K562 (cell line): ENCODE measurements around the gene MMP24OS. TPM values are rescaled to one million over a fixed set of nuclear protein-coding genes. Genes with fewer than 3 reads are reported as not detected.

Source experiments
- ATAC-seq: fragments of 200-7000 bp; cut with Tn5 transposase; 3 replicates; pipeline ENCODE4 v1.9.1; 2020; ENCODE audit warnings: moderate library complexity
- Bru-seq: library from RNA; stranded (reverse); fragments of 400-500 nt; gene quantifications from one replicate; lab custom pipeline; 2021; lab: Mats Ljungman, UMichigan
- BruChase-seq, 2 experiments: library from RNA; stranded (reverse); fragments of 400-500 nt; gene quantifications; one replicate each; lab custom pipeline; 2021; lab: Mats Ljungman, UMichigan
- BruUV-seq: library from RNA; stranded (reverse); fragments of 400-500 nt; replicated peaks from 2 replicates; lab custom pipeline; 2021; lab: Mats Ljungman, UMichigan
- CTCF ChIA-PET: fragments of 300-600 bp; formaldehyde crosslinking; extraction: SDS; loops from one replicate; lab custom pipeline; 2021; ENCODE audit warnings: low intra/inter-chr PET ratio; lab: Yijun Ruan, JAX
- POLR2A ChIA-PET: fragments of 300-600, 350-650 bp; sonication (Branson Sonifier 250); formaldehyde crosslinking; extraction: SDS; loops from one replicate; lab custom pipeline; 2021; ENCODE audit warnings: antibody characterized with exemption, inconsistent platforms; lab: Yijun Ruan, JAX
- DNase-seq, 4 experiments: peaks; one replicate each; pipeline versions ENCODE4 v3.0.0 to v3.0.0-alpha.2; 2011 to 2018; ENCODE audit warnings: low spot score in 3 of 4, mixed read lengths in 3 of 4; ENCODE audit errors: extremely low read depth in 1 of 4
- FAIRE-seq: peaks from 2 replicates; lab custom pipeline; 2011; peaks lifted over from hg19 to GRCh38; lab: Jason Lieb, UNC
- H2AFZ ChIP-seq: 2 replicates; pipeline ENCODE4 v1.6.0; 2011; ENCODE audit warnings: low read depth, low read length, control low read depth, inconsistent platforms
- H3K27ac ChIP-seq: fragments of 200-600 bp; 3 replicates; pipeline ENCODE4 v1.8.0; 2011; ENCODE audit warnings: low read depth, mild to moderate bottlenecking, control low read depth, inconsistent platforms, low read length, moderate library complexity, mixed read lengths; ENCODE audit errors: extremely low read depth
- H3K27me3 ChIP-seq, 2 experiments: fragments of 300-600 bp in 1 of 2; 2 replicates in 1 of 2; 3 replicates in 1 of 2; pipeline versions ENCODE4 v1.6.0 to v1.8.0; 2011; ENCODE audit warnings: inconsistent platforms in 2 of 2, low read length in 2 of 2, mild to moderate bottlenecking in 1 of 2, mixed read lengths in 1 of 2, moderate library complexity in 1 of 2; ENCODE audit not compliant: control insufficient read depth in 2 of 2, insufficient read depth in 2 of 2
- H3K36me3 ChIP-seq: fragments of 300-600 bp; 3 replicates; pipeline ENCODE4 v1.8.0; 2011; ENCODE audit warnings: mild to moderate bottlenecking, low read length, inconsistent platforms; ENCODE audit not compliant: control insufficient read depth, insufficient read depth
- H3K4me1 ChIP-seq, 2 experiments: fragments of 200-600 bp in 1 of 2; replicated peaks in 1 of 2; 2 replicates in 1 of 2; 3 replicates in 1 of 2; pipeline versions ENCODE4 v1.5.1 to v1.8.0; 2011; ENCODE audit warnings: inconsistent platforms in 2 of 2, low read length in 2 of 2, mild to moderate bottlenecking in 1 of 2, mixed read lengths in 1 of 2, moderate library complexity in 1 of 2; ENCODE audit not compliant: control insufficient read depth in 2 of 2, insufficient read depth in 2 of 2
- H3K4me2 ChIP-seq: 2 replicates; pipeline ENCODE4 v1.6.1; 2011; ENCODE audit warnings: low read length, control low read depth, inconsistent platforms, mixed read lengths; ENCODE audit not compliant: insufficient read depth
- H3K4me3 ChIP-seq: fragments of 200-600 bp; sonication (generic), shearing (Covaris generic); 2 replicates; pipeline ENCODE4 v1.5.1; 2016; ENCODE audit warnings: control low read depth, inconsistent platforms
- H3K79me2 ChIP-seq: fragments of 200-600 bp; 3 replicates; pipeline ENCODE4 v1.8.0; 2011; ENCODE audit warnings: low read length, inconsistent platforms; ENCODE audit not compliant: control insufficient read depth, insufficient read depth
- H3K9ac ChIP-seq, 2 experiments: 2 replicates each; pipeline versions ENCODE4 v1.6.0 to v1.6.1; 2011; ENCODE audit warnings: low read depth in 2 of 2, low read length in 2 of 2, control low read depth in 1 of 2, inconsistent platforms in 1 of 2, mild to moderate bottlenecking in 1 of 2, mixed read lengths in 1 of 2; ENCODE audit not compliant: insufficient read depth in 1 of 2
- H3K9me1 ChIP-seq: one replicate; pipeline ENCODE4 v1.6.0; 2011; ENCODE audit warnings: inconsistent platforms, mild to moderate bottlenecking, low read length, moderate library complexity; ENCODE audit not compliant: control insufficient read depth, insufficient read depth
- H3K9me3 ChIP-seq: replicated peaks from 2 replicates; pipeline ENCODE4 v1.5.1; 2011; ENCODE audit warnings: low read depth, low read length, inconsistent platforms; ENCODE audit not compliant: control insufficient read depth, insufficient read depth
- H4K20me1 ChIP-seq: replicated peaks from 2 replicates; pipeline ENCODE4 v1.6.1; 2011; ENCODE audit warnings: low read length, inconsistent platforms, mixed read lengths; ENCODE audit not compliant: control insufficient read depth, insufficient read depth
- FIP1L1 ChIP-seq: fragments of 200-400 bp; formaldehyde crosslinking; IDR thresholded peaks from 2 replicates; pipeline ENCODE4 v1.6.1; 2018; ENCODE audit warnings: mild to moderate bottlenecking, low read depth, low read length; ENCODE audit not compliant: poor library complexity, severe bottlenecking
- KAT8 ChIP-seq: fragments of 450-650 bp; IDR thresholded peaks from 2 replicates; pipeline ENCODE4 v1.6.1; 2016; ENCODE audit warnings: low read depth, mild to moderate bottlenecking
- MXD1 ChIP-seq: fragments of 250-450 bp; sonication (Bioruptor Pico); IDR thresholded peaks from 2 replicates; pipeline ENCODE4 v1.8.0; 2021; ENCODE audit warnings: borderline replicate concordance, mild to moderate bottlenecking, moderate library complexity; ENCODE audit not compliant: poor library complexity, severe bottlenecking
- MXI1 ChIP-seq: IDR thresholded peaks from 2 replicates; pipeline ENCODE4 v1.6.1; 2011; ENCODE audit warnings: low read depth, mild to moderate bottlenecking, improper control_type of control experiment, low read length
- NFIC ChIP-seq: fragments of 450-650 bp; IDR thresholded peaks from 2 replicates; pipeline ENCODE4 v1.6.1; 2017; ENCODE audit warnings: mild to moderate bottlenecking, inconsistent platforms
- RBM39 ChIP-seq: fragments of 200-400 bp; formaldehyde crosslinking; optimal IDR thresholded peaks from 2 replicates; pipeline ENCODE3; 2018; ENCODE audit warnings: low read depth, low read length
- RHOXF2B ChIP-seq: fragments of 250-450 bp; sonication (Bioruptor Pico); conservative IDR thresholded peaks from 2 replicates; pipeline ENCODE4 v1.5.1; 2021
- SMAD1 ChIP-seq: fragments of 150-350 bp; IDR thresholded peaks from 2 replicates; pipeline ENCODE4 v1.6.1; 2014; ENCODE audit warnings: low read length, low read depth; ENCODE audit not compliant: partially characterized antibody
- SRSF3 ChIP-seq: fragments of 200-400 bp; formaldehyde crosslinking; IDR thresholded peaks from 2 replicates; pipeline ENCODE4 v1.6.1; 2016; ENCODE audit warnings: mild to moderate bottlenecking, low read length, moderate library complexity; ENCODE audit not compliant: insufficient read depth
- TBP ChIP-seq: optimal IDR thresholded peaks from 2 replicates; pipeline ENCODE3; 2011; ENCODE audit warnings: low read depth, low read length, improper control_type of control experiment
- TCFL5 ChIP-seq: fragments of 250-450 bp; sonication (Bioruptor Pico); conservative IDR thresholded peaks from 2 replicates; pipeline ENCODE4 v1.6.1; 2021; ENCODE audit warnings: mild to moderate bottlenecking, moderate library complexity, matching md5 sums
- TEAD1 ChIP-seq, 2 experiments: fragments of 450-650 bp in 1 of 2; sonication (generic) in 1 of 2; formaldehyde crosslinking; IDR thresholded peaks; 2 replicates each; pipeline versions ENCODE4 v1.4.0 to v1.8.0; 2020 to 2022; ENCODE audit warnings: mild to moderate bottlenecking in 2 of 2, missing genetic modification reagents in 1 of 2
- USF2 ChIP-seq: sonication (generic); formaldehyde crosslinking; IDR thresholded peaks from 2 replicates; pipeline ENCODE4 v1.5.0; 2020; ENCODE audit warnings: missing genetic modification reagents
- ZBTB1 ChIP-seq: sonication (generic); formaldehyde crosslinking; IDR thresholded peaks from 2 replicates; pipeline ENCODE4 v1.8.1; 2023; ENCODE audit warnings: missing genetic modification reagents, low read depth, mild to moderate bottlenecking, borderline replicate concordance
- ZNF253 ChIP-seq: fragments of 250-450 bp; sonication (Bioruptor Pico); conservative IDR thresholded peaks from 2 replicates; pipeline ENCODE4 v1.6.1; 2021; ENCODE audit warnings: mild to moderate bottlenecking
- WGBS: fragments of 100-300 bp; shearing (Covaris generic); methylation state at CpG from one replicate; pipeline ENCODE4 v1.1.6; 2016; ENCODE audit warnings: low coverage, mixed read lengths; ENCODE audit not compliant: insufficient coverage; ENCODE audit errors: missing lambda C conversion rate; 5-methylcytosine and 5-hydroxymethylcytosine counted together
- in situ Hi-C: fragments of 300-500 bp; cut with MboI; formaldehyde crosslinking; loops from 4 replicates; pipeline ENCODE4 v1.15.0; 2018; ENCODE audit warnings: inconsistent platforms, mixed read lengths
- intact Hi-C: fragments of 100-400 bp; cut with micrococcal nuclease; formaldehyde crosslinking; loops from 2 replicates; pipeline ENCODE4 v1.14.2; 2022
- long read RNA-seq, 3 experiments: library from polyadenylated mRNA in 2 of 3; library from RNA in 1 of 3; unstranded in 2 of 3; stranded (forward) in 1 of 3; transcript quantifications; one replicate each; pipeline ENCODE4 v2.0.0, GENCODE V29; 2019 to 2022
- polyA minus RNA-seq, 3 experiments: library from RNA; depleted of rRNA, polyadenylated mRNA; stranded (reverse); fragments of >200 nt; gene quantifications; 2 replicates each; pipeline ENCODE4 v1.2.3, GENCODE V29; 2011
- polyA plus RNA-seq, 8 experiments: library from polyadenylated mRNA; depleted of rRNA in 4 of 8; stranded (reverse) in 5 of 8; unstranded in 3 of 8; fragments of >200 nt; fragmentation: Nextera tagmentation in 2 of 8; fragmentation: Illumina TruSeq in 1 of 8; extraction: Ambion mirVana in 2 of 8; extraction: Trizol in 1 of 8; gene quantifications; 2 replicates each; pipeline versions ENCODE4 v1.2.1 to v1.2.3, GENCODE V29; 2011 to 2014; ENCODE audit warnings: inconsistent platforms in 1 of 8, missing spikeins in 1 of 8
- total RNA-seq, 7 experiments: library from RNA; depleted of rRNA in 6 of 7; stranded (reverse); fragments of >200 nt in 6 of 7; fragmentation: Illumina TruSeq in 2 of 7; extraction: Trizol in 2 of 7; gene quantifications; 2 replicates each; pipeline versions ENCODE4 v1.2.1 to v1.2.3, GENCODE V29; 2011 to 2021; ENCODE audit warnings: low replicate concordance in 1 of 7

Gene MMP24OS
- 26.2 and 52.1 TPM in 2 replicates for total RNA-seq (2011; cell fraction: chromatin; rRNA removed; ENCODE audit: low replicate concordance)
- 35.3 and 46.4 TPM in 2 replicates for total RNA-seq (2011; cell fraction: nucleolus; rRNA removed)
- 35.9 and 37.4 TPM in 2 replicates for total RNA-seq (2011; cell fraction: nucleoplasm; rRNA removed)
- total RNA-seq (2014; rRNA removed) (11.4 and 16.0 TPM in 2 replicates), total RNA-seq (2014; rRNA removed; fragmentation: Illumina TruSeq; extraction: Trizol) (3.8 and 5.6 TPM in 2 replicates), total RNA-seq (2015; rRNA removed; fragmentation: Illumina TruSeq; extraction: Trizol) (10.4 and 12.6 TPM in 2 replicates), total RNA-seq (2021) (38.6 and 41.5 TPM in 2 replicates), polyA plus RNA-seq (2011; rRNA removed) (13.1 and 16.3 TPM in 2 replicates), polyA plus RNA-seq (2014; fragmentation: Illumina TruSeq; extraction: Trizol) (18.8 and 25.0 TPM in 2 replicates), polyA plus RNA-seq (2014; fragmentation: Nextera tagmentation; extraction: Ambion mirVana) (1 to 10 TPM in 1 of 2 experiments, under 1 TPM in 1; 0.92 to 1.6 TPM), polyA plus RNA-seq (2014; rRNA removed) (26.5 and 33.5 TPM in 2 replicates), polyA minus RNA-seq (2011; rRNA and poly(A)+ RNA removed) (5.0 and 6.8 TPM in 2 replicates), Bru-seq, nascent RNA (percentile 68 among the genes with signal in this experiment), BruChase-seq, experiment 1, labeled RNA remaining after a 2-hour chase (percentile 62 among the genes with signal in this experiment), BruChase-seq, experiment 2, labeled RNA remaining after a 6-hour chase (percentile 67 among the genes with signal in this experiment)
- polyA plus RNA-seq (2011; cell fraction: cytosol; rRNA removed), result 22.7 and 39.5 TPM in 2 replicates
- polyA plus RNA-seq (2011; cell fraction: nucleus; rRNA removed), result 37.9 and 58.3 TPM in 2 replicates
- 23.8 and 45.8 TPM in 2 replicates for polyA plus RNA-seq (2012)
- polyA minus RNA-seq (2011; cell fraction: cytosol; rRNA and poly(A)+ RNA removed), result 16.2 and 26.1 TPM in 2 replicates
- polyA minus RNA-seq (2011; cell fraction: nucleus; rRNA and poly(A)+ RNA removed), result 20.1 and 29.2 TPM in 2 replicates
- long read RNA-seq, experiment 1, partial matches to known transcripts, result 3 of 5 reads
- long read RNA-seq, experiment 1, other reads (novel, unspliced or antisense), result 0 of 5 reads
- long read RNA-seq, experiment 2, transcript MMP24OS-209 (2 exons, 712 nt), result minor isoform, 5 of 32 reads
- long read RNA-seq, experiment 2, transcript MMP24OS-201 (2 exons, 867 nt), result major isoform, 24 of 32 reads
- long read RNA-seq, experiment 2, partial matches to known transcripts, result 1 of 32 reads
- long read RNA-seq, experiment 2, other reads (novel, unspliced or antisense), result 2 of 32 reads
- long read RNA-seq, experiment 3, partial matches to known transcripts, result 0 of 3 reads
- long read RNA-seq, experiment 3, other reads (novel, unspliced or antisense), result 0 of 3 reads

GRCh38 chr20:35277531-35278395 is at the start of gene MMP24OS:
Gene MMP24OS, minus strand, starts transcription at chr20:35278122. Its CDS starts 193 bp downstream, at chr20:35277929.
- Histone ChIP-seq H3K4me1 (peaks cover 8 to 39% of the 10 kb centered on the region in 2 experiments; a peak in 3 of 5 replicates), H3K9me1 (no peaks in the 10 kb centered on the region), H3K36me3 (peaks cover 71% of the 10 kb centered on the region), H3K9ac (peak within 1 kb of the TSS; percentile 80 to 94), H2AFZ (peak within 1 kb of the TSS; percentile 79; the same call in 1 of the 2 replicates), H4K20me1 (no peaks in the 10 kb centered on the region), H3K4me3 (peak within 1 kb of the TSS; percentile 66), H3K79me2 (peaks cover 31% of the 10 kb centered on the region), H3K27ac (peak within 1 kb of the TSS; percentile 82), H3K9me3 (no peaks in the 10 kb centered on the region), H3K27me3 (no peaks in the 10 kb centered on the region), H3K4me2 (peak within 1 kb of the TSS; percentile 77)
- BruUV-seq, result no TSS peak
- DNase-seq, result peak; percentile 85 to 90 (median 87)
- in situ Hi-C loops (no loop called here), intact Hi-C loops (no loop called here)
- ChIA-PET CTCF (no interaction called here), POLR2A (interaction anchor here (0.6 to 2.0 kb wide), 4 partner anchors 13 to 421 kb away, joined by 3 to 6 read pairs (median 4); no protein-coding TSS in a partner anchor)
- FAIRE-seq, result peak; percentile 70
- peak; percentile 95 for ATAC-seq
- 29% methylated on average over 31 of the region's 76 CpGs for WGBS
- TF ChIP-seq RHOXF2B (CRISPR knock-in tag) (no peak), USF2 (no peak), ZBTB1 (CRISPR knock-in tag) (no peak), TEAD1 (CRISPR knock-in tag; IDR thresholded peaks at IDR 0.05) (no peak), ZNF253 (CRISPR knock-in tag) (no peak), NFIC (no peak), KAT8 (no peak), RBM39 (no peak), MXI1 (no peak; the same call in 1 of the 2 replicates), FIP1L1 (peak; percentile 53), MXD1 (no peak), SMAD1 (no peak), SRSF3 (no peak), TBP (peak; percentile 52), TCFL5 (CRISPR knock-in tag) (no peak)
